Naive B cell (primary cell): ENCODE data around the gene CCL2. TPM values are rescaled to one million over a fixed set of nuclear protein-coding genes. Genes with fewer than 3 reads are reported as not detected.
A peak's percentile ranks its signal among the peaks of the same experiment; 100 is the strongest.
"Not testable (repeated sequence)": the region's sequence is repeated elsewhere in the genome, so short reads cannot be mapped to it uniquely, and the experiment has no call there.

Experiments
- ATAC-seq, 2 donors: fragments of 150-1000 bp; cut with Tn5 transposase; 2 replicates each; pipeline ENCODE4 v1.10.0; 2021; ENCODE audit warnings: low read depth in 2 of 2, mild to moderate bottlenecking in 2 of 2, moderate library complexity in 2 of 2
- DNase-seq: peaks from one replicate; pipeline ENCODE4 v3.0.0; 2022
- H3K27ac Mint-ChIP-seq, 6 donors: one replicate each; pipeline ENCODE4 v1.8.0; 2020 to 2022; ENCODE audit warnings: mild to moderate bottlenecking in 6 of 6, mixed read lengths in 6 of 6, moderate library complexity in 5 of 6, inconsistent platforms in 2 of 6
- H3K27me3 Mint-ChIP-seq, 3 donors: one replicate each; pipeline ENCODE4 v1.8.0; 2021 to 2022; ENCODE audit warnings: mixed read lengths in 3 of 3, mild to moderate bottlenecking in 1 of 3
- H3K36me3 Mint-ChIP-seq, 2 donors: one replicate each; pipeline ENCODE4 v1.8.0; 2020 to 2022; ENCODE audit warnings: mixed read lengths in 2 of 2, inconsistent platforms in 1 of 2, mild to moderate bottlenecking in 1 of 2
- H3K4me1 Mint-ChIP-seq, 3 donors: one replicate each; pipeline ENCODE4 v1.8.0; 2020 to 2022; ENCODE audit warnings: mixed read lengths in 3 of 3, inconsistent platforms in 1 of 3, mild to moderate bottlenecking in 1 of 3, moderate library complexity in 1 of 3
- H3K4me3 Mint-ChIP-seq, 8 donors: one replicate each; pipeline ENCODE4 v1.8.0; 2020 to 2022; ENCODE audit warnings: mild to moderate bottlenecking in 8 of 8, mixed read lengths in 8 of 8, moderate library complexity in 8 of 8, inconsistent platforms in 2 of 8
- H3K9me3 Mint-ChIP-seq, 7 donors: one replicate each; pipeline ENCODE4 v1.8.0; 2020 to 2022; ENCODE audit warnings: mixed read lengths in 7 of 7, mild to moderate bottlenecking in 5 of 7, inconsistent platforms in 2 of 7, moderate library complexity in 1 of 7
- polyA plus RNA-seq, 6 donors: library from polyadenylated mRNA; unstranded; fragments of 300-500 nt; fragmentation: Illumina TruSeq; gene quantifications; one replicate each; pipeline ENCODE4 v1.2.3, GENCODE V29; 2021; ENCODE audit warnings: low read depth in 6 of 6

Gene CCL2
- polyA plus RNA-seq, 6 donors from 2014 or later, result not detected

DNA sequence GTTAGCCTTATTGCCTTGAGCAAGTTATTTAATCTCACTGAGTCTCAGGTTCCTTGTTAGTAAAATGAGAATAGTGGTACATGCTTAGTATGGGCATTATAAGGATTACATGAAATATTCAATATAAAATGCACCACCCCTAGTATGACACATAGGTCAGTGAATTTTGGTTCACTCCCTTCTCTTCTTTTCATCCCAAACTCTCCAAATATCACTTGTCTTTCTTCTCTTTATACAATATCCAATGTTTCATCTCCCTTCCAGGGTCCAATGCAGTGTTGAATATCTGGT is 28.4 kb upstream of the CCL2 start:
- peaks cover 6 to 43% (median 20%) of the 10 kb centered on the region in 3 donors for H3K27me3 Mint-ChIP-seq
- peaks cover 0 to 13% (median 8%) of the 10 kb centered on the region in 7 donors for H3K9me3 Mint-ChIP-seq
- peaks cover 0 to 7% of the 10 kb centered on the region in 2 donors for H3K36me3 Mint-ChIP-seq
- H3K4me1 Mint-ChIP-seq, result peaks cover 5 to 19% (median 14%) of the 10 kb centered on the region in 3 donors
- ATAC-seq (no peak), DNase-seq (no peak)
- H3K27ac Mint-ChIP-seq, result peak overlapping the region in 1 of 6 donors; percentile 68
- H3K4me3 Mint-ChIP-seq, result peak overlapping the region in 1 of 8 donors; percentile 31

DNA sequence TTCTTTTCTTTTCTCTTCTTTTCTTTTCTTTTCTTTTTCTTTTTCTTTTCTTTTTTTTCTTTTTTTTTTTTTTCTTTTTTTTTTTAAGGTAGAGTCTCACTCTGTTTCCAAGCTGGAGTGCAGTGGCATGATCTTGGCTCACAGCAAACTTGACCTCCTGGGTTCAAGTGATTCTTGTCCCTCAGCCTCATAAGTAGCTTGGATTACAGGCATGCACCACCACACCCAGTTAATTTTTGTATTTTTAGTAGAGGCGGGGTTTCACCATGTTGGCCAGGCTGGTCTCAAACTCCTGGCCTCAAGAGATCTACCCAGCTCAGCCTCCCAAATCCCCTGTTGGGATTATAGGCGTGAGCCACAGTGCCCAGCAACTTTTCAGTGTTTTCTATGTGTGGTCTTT is 27.8 kb upstream of the CCL2 start:
- Mint-ChIP-seq H3K4me1 (peaks cover 5 to 19% (median 14%) of the 10 kb centered on the region in 3 donors), H3K4me3 (peak overlapping the region in 2 of 8 donors; percentile 62 to 66), H3K9me3 (peaks cover 0 to 13% (median 8%) of the 10 kb centered on the region in 7 donors), H3K27ac (peak overlapping the region in 1 of 6 donors; percentile 31), H3K27me3 (peaks cover 0 to 37% (median 14%) of the 10 kb centered on the region in 3 donors)
- H3K36me3 Mint-ChIP-seq, DNase-seq, ATAC-seq: not testable (repeated sequence)

GRCh38 chr17:34227707-34228106 is 27.4 kb upstream of the CCL2 start:
- peaks cover 0 to 33% (median 11%) of the 10 kb centered on the region in 3 donors for H3K27me3 Mint-ChIP-seq
- peaks cover 0 to 7% of the 10 kb centered on the region in 2 donors for H3K36me3 Mint-ChIP-seq
- ATAC-seq (no peak), DNase-seq (no peak)
- H3K27ac Mint-ChIP-seq, result peak overlapping the region in 2 of 6 donors; percentile 31 to 46
- H3K4me3 Mint-ChIP-seq, result peak overlapping the region in 4 of 8 donors; percentile 3 to 66 (median 53)
- H3K9me3 Mint-ChIP-seq, result peaks cover 0 to 13% (median 8%) of the 10 kb centered on the region in 7 donors
- H3K4me1 Mint-ChIP-seq, result peaks cover 5 to 22% (median 14%) of the 10 kb centered on the region in 3 donors

DNA sequence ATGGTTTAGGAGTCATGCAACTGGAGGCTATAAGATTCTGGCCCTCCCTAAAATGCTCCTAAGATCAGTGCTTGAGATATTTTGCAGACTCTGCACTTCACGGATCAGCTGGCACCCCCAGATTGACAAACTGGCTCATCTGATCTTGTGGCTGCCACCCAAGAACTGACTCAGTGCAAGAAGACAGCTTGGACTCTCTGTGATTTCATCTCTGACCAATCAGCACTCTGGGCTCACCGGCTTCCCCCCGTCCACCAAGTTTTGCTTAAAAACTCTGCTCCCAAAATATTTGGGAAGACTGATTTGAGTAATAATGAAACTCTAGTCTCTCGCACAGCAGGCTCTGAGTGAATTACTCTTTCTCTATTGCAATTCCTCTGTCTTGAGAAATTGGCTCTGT is 26.3 kb upstream of the CCL2 start:
- Mint-ChIP-seq H3K4me3 (no peak overlapping the region), H3K27ac (no peak overlapping the region), H3K27me3 (peaks cover 0 to 32% (median 6%) of the 10 kb centered on the region in 3 donors), H3K4me1 (peaks cover 14 to 32% (median 19%) of the 10 kb centered on the region in 3 donors), H3K9me3 (peaks cover 0 to 13% (median 8%) of the 10 kb centered on the region in 7 donors), H3K36me3 (peaks cover 0 to 7% of the 10 kb centered on the region in 2 donors)
- ATAC-seq (no peak), DNase-seq (no peak)

GRCh38 chr17:34230342-34230741 is 24.7 kb upstream of the CCL2 start:
- Mint-ChIP-seq H3K27ac (no peak overlapping the region), H3K9me3 (peaks cover 0 to 13% (median 8%) of the 10 kb centered on the region in 7 donors), H3K36me3 (peaks cover 0 to 7% of the 10 kb centered on the region in 2 donors), H3K4me1 (peaks cover 18 to 40% (median 24%) of the 10 kb centered on the region in 3 donors), H3K4me3 (no peak overlapping the region), H3K27me3 (peaks cover 0 to 30% (median 3%) of the 10 kb centered on the region in 3 donors)
- no peak for DNase-seq
- no peak for ATAC-seq

- Mint-ChIP-seq H3K27me3 (peaks cover 0 to 20% (median 3%) of the 10 kb centered on the region in 3 donors), H3K4me1 (peaks cover 16 to 25% (median 18%) of the 10 kb centered on the region in 3 donors), H3K36me3 (peaks cover 0 to 4% of the 10 kb centered on the region in 2 donors), H3K4me3 (peak overlapping the region in 1 of 8 donors; percentile 41), H3K27ac (peak overlapping the region in 3 of 6 donors; percentile 48 to 79 (median 66)), H3K9me3 (peaks cover 0 to 9% (median 2%) of the 10 kb centered on the region in 7 donors)
- DNase-seq, result no peak
- no peak for ATAC-seq
Observed at GRCh38 chr17:34234616-34235015, 20.5 kb upstream of the CCL2 start.

- Mint-ChIP-seq H3K4me3 (no peak overlapping the region), H3K27me3 (peaks cover 0 to 17% (median 3%) of the 10 kb centered on the region in 3 donors), H3K27ac (peak overlapping the region in 1 of 6 donors; percentile 73), H3K9me3 (peaks cover 0 to 4% (median 0%) of the 10 kb centered on the region in 7 donors), H3K4me1 (peaks cover 16 to 27% (median 23%) of the 10 kb centered on the region in 3 donors), H3K36me3 (no peaks in the 10 kb centered on the region)
- ATAC-seq (no peak), DNase-seq (no peak)
Observed at GRCh38 chr17:34235389-34236028, 19.6 kb upstream of the CCL2 start.

- ATAC-seq (no peak), DNase-seq (no peak)
- H3K27me3 Mint-ChIP-seq, result peaks cover 0 to 9% (median 0%) of the 10 kb centered on the region in 3 donors
Observed at GRCh38 chr17:34236281-34236892, 18.7 kb upstream of the CCL2 start.

GRCh38 chr17:34237458-34237857 is 17.6 kb upstream of the CCL2 start:
- H3K9me3 Mint-ChIP-seq, result no peaks in the 10 kb centered on the region
- H3K36me3 Mint-ChIP-seq, result no peaks in the 10 kb centered on the region
- ATAC-seq, result no peak
- DNase-seq, result no peak
- peaks cover 20 to 28% (median 28%) of the 10 kb centered on the region in 3 donors for H3K4me1 Mint-ChIP-seq
- no peak overlapping the region for H3K4me3 Mint-ChIP-seq
- peaks cover 0 to 9% (median 0%) of the 10 kb centered on the region in 3 donors for H3K27me3 Mint-ChIP-seq
- no peak overlapping the region for H3K27ac Mint-ChIP-seq

More at GRCh38 chr17:34236281-34236892, 18.7 kb upstream of the CCL2 start:
- no peaks in the 10 kb centered on the region for H3K36me3 Mint-ChIP-seq
- H3K27ac Mint-ChIP-seq, result peak overlapping the region in 1 of 6 donors; percentile 36
- no peak overlapping the region for H3K4me3 Mint-ChIP-seq
- no peaks in the 10 kb centered on the region for H3K9me3 Mint-ChIP-seq
- peaks cover 16 to 29% (median 24%) of the 10 kb centered on the region in 3 donors for H3K4me1 Mint-ChIP-seq

DNA sequence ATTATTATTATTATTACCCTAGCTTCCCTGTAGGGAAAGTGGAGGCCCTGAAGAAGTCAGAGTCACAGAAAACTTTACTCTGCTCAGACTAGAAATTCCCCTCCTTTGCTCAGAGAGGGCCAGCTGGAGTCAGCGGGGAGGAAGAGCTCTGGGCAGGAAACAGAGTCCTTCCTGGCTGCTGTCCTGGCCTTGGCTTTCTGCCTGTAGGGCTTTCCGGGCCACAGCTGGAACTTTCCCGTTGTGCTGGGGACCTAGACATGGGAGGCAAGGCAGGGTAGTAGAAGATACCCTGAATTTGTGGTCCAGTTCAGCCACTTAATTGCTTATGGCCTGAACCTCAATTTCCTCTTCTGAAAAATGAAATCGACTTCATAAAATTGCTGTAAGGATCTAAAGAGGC is 14.0 kb upstream of the CCL2 start:
- Mint-ChIP-seq H3K27me3 (no peaks in the 10 kb centered on the region), H3K9me3 (no peaks in the 10 kb centered on the region), H3K4me1 (peaks cover 4 to 24% (median 14%) of the 10 kb centered on the region in 3 donors), H3K36me3 (no peaks in the 10 kb centered on the region), H3K4me3 (no peak overlapping the region), H3K27ac (peak overlapping the region in 2 of 6 donors; percentile 62 to 67)
- ATAC-seq (no peak), DNase-seq (no peak)

DNA sequence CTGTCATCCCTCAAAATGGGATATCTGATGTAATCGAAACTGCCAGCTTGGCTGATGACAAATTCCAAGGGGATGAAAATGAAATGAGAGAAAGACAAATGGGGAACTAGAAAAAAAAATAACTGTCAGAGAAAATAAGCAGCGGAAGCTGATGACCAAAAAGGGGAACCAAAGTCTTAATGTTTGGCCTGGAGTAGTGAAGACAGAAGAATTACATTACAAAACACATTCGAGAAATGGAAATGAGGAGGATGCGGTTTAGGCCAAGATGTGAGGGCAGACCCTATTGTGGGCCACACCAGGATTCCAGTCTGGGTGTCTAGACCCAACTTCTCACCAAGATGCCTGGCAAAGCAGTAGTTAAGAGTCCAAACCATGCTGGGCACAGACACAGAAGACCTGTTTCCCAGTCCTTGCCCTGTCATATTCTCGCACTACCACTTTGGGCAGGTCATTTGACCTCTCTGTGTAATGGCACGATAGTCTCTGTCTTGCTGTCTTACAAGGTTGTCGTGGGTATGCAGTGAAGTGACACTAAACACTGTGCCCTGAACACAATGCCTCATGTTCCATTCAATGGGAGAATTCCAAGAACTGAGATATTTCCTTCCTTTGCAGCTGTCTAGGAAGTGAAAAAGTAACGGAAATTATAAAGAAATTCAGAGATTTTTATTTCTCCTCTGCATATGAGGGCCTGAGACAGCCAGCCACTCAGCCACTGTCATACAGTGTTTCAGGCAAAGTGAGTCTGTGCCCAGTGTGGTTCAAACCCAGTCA is 12.3 kb upstream of the CCL2 start:
- DNase-seq (peak; percentile 33), ATAC-seq (peak; percentile 71 to 76)
- Mint-ChIP-seq H3K36me3 (no peaks in the 10 kb centered on the region), H3K4me3 (peak overlapping the region in 7 of 8 donors; percentile 17 to 87 (median 49)), H3K4me1 (peaks cover 4 to 17% (median 10%) of the 10 kb centered on the region in 3 donors), H3K27me3 (no peaks in the 10 kb centered on the region), H3K9me3 (no peaks in the 10 kb centered on the region), H3K27ac (peak overlapping the region in 5 of 6 donors; percentile 6 to 92 (median 74))

GRCh38 chr17:34243364-34244320 is 11.4 kb upstream of the CCL2 start:
- Mint-ChIP-seq H3K4me1 (peaks cover 4 to 17% (median 10%) of the 10 kb centered on the region in 3 donors), H3K36me3 (no peaks in the 10 kb centered on the region), H3K27me3 (peaks cover 0 to 5% (median 0%) of the 10 kb centered on the region in 3 donors), H3K9me3 (no peaks in the 10 kb centered on the region), H3K27ac (peak overlapping the region in 2 of 6 donors; percentile 6 to 74), H3K4me3 (peak overlapping the region in 1 of 8 donors; percentile 87)
- ATAC-seq, result peak in 1 of 2 donors; percentile 48
- DNase-seq, result peak; percentile 15
